Brain pericyte (primary cell): ENCODE data around the gene NLRP13.
"Not testable (repeated sequence)": the region's sequence is repeated elsewhere in the genome, so short reads cannot be mapped to it uniquely, and the experiment has no call there.

Experiments
- DNase-seq: peaks from one replicate; pipeline ENCODE4 v3.0.0-alpha.2; 2012; ENCODE audit warnings: low read depth, low spot score

Gene NLRP13

GRCh38 chr19:55931936-55932386 lies at the start of gene NLRP13:
NLRP13 (minus strand) TSS chr19:55932336; CDS start chr19:55932311, 25 bp downstream.
- no peak for DNase-seq

GRCh38 chr19:55980415-55980814 lies 48.3 kb upstream of the NLRP13 start:
- DNase-seq, result no peak

GRCh38 chr19:55973982-55974381 lies 41.8 kb upstream of the NLRP13 start:
- DNase-seq, result no peak

GRCh38 chr19:55962186-55962585 lies 30.1 kb upstream of the NLRP13 start:
- no peak for DNase-seq

- no peak for DNase-seq
Observed at GRCh38 chr19:55959996-55960675, 28.0 kb upstream of the NLRP13 start.

- DNase-seq, result no peak
Observed at GRCh38 chr19:55958356-55958755, 26.2 kb upstream of the NLRP13 start.

GRCh38 chr19:55956431-55956830 lies 24.3 kb upstream of the NLRP13 start:
- no peak for DNase-seq

- DNase-seq, result not testable (repeated sequence)
Observed at GRCh38 chr19:55950566-55950965, 18.4 kb upstream of the NLRP13 start.

GRCh38 chr19:55947532-55947931 lies 15.4 kb upstream of the NLRP13 start, which contains the start of gene NLRP8:
NLRP8 (plus strand) TSS chr19:55947832.
- no peak for DNase-seq

- DNase-seq, result no peak
Observed at GRCh38 chr19:55940306-55940705, 8.2 kb upstream of the NLRP13 start.

GRCh38 chr19:55939206-55939605 lies 7.1 kb upstream of the NLRP13 start:
- no peak for DNase-seq

GRCh38 chr19:55935206-55935605 lies 3.1 kb upstream of the NLRP13 start:
- no peak for DNase-seq

- DNase-seq, result no peak
Observed at GRCh38 chr19:55930996-55931515, 1.1 kb downstream of the NLRP13 start.

- not testable (repeated sequence) for DNase-seq
Observed at GRCh38 chr19:55929258-55929657, 2.9 kb downstream of the NLRP13 start.

GRCh38 chr19:55927991-55928390 lies 4.1 kb downstream of the NLRP13 start:
- DNase-seq, result no peak

GRCh38 chr19:55923556-55923955 lies 8.6 kb downstream of the NLRP13 start:
- DNase-seq, result no peak

- no peak for DNase-seq
Observed at GRCh38 chr19:55913643-55914268, 18.4 kb downstream of the NLRP13 start.

- no peak for DNase-seq
Observed at GRCh38 chr19:55912916-55913315, 19.2 kb downstream of the NLRP13 start.

- no peak for DNase-seq
Observed at GRCh38 chr19:55909801-55910200, 22.3 kb downstream of the NLRP13 start.

GRCh38 chr19:55907746-55908145 lies 24.4 kb downstream of the NLRP13 start:
- DNase-seq, result no peak

- no peak for DNase-seq
Observed at GRCh38 chr19:55907286-55907685, 24.9 kb downstream of the NLRP13 start.

- no peak for DNase-seq
Observed at GRCh38 chr19:55902080-55902751, 29.9 kb downstream of the NLRP13 start.
